GM18858 (cell line): Measurements from ENCODE around the gene NTRK3.
"Not testable (repeated sequence)": the region's sequence is repeated elsewhere in the genome, so short reads cannot be mapped to it uniquely, and the experiment has no call there.

Experiments used
- ATAC-seq: cut with Tn5 transposase; IDR thresholded peaks from one replicate; pipeline ENCODE4 v1.9.1; 2021; ENCODE audit not compliant: unreplicated experiment

Gene NTRK3

DNA sequence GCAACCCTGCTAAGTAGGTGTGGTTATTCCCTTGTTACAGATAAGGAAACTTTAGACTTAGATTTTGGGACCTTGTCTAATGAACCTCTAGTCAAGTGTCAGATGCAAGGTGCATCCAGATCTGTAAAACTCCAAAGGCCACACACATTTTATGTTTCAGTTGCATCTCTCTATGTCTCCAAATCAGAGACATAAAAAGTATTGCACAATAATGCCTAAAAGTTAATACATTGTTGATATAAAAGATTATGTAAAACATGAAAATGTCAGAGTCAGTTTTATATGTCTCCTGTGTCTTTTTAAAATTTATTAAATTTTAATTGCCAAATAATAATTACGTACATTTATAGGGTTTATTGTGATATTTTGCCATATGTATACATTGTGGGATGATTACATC, 408.5 kb downstream of the NTRK3 start:
- no peak for ATAC-seq

- no peak for ATAC-seq
Observed at GRCh38 chr15:87846746-87847145, 409.8 kb downstream of the NTRK3 start.

GRCh38 chr15:87843312-87843711, 413.2 kb downstream of the NTRK3 start:
- no peak for ATAC-seq

GRCh38 chr15:87841426-87841998, 415.0 kb downstream of the NTRK3 start:
- ATAC-seq = no peak

DNA sequence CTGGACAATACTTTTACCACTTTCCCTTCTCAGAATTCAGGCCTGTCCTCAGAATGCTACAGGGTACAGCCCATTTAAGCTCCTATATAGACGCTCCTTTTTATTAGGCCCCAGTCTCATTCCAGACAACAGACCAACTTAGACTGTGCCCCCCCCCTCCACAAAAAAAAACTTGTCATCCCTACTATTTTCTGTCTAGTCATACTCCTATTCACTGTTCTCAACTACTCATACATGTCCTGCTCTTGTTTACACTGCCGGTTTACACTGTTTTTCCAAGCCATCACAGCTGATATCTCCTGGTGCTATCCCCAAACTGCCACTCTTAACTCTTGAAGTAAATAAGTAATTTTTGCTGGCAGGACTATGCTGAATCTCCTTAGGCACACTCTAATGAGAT, 420.7 kb downstream of the NTRK3 start:
- not testable (repeated sequence) for ATAC-seq

DNA sequence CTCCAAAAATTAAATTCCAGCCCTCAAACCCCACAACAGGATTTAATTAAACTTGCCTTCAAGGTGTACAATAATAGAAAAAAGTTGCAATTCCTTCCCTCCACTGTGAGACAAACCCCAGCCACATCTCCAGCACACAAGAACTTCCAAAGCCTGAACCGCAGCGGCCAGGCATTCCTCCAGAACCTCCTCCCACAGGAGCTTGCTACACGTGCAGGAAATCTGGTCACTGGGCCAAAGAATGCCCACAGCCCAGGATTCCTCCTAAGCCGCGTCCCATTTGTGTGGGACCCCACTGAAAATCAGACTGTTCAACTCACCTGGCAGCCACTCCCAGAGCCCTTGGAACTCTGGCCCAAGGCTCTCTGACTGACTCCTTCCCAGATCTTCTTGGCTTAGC, 423.2 kb downstream of the NTRK3 start:
- not testable (repeated sequence) for ATAC-seq

DNA sequence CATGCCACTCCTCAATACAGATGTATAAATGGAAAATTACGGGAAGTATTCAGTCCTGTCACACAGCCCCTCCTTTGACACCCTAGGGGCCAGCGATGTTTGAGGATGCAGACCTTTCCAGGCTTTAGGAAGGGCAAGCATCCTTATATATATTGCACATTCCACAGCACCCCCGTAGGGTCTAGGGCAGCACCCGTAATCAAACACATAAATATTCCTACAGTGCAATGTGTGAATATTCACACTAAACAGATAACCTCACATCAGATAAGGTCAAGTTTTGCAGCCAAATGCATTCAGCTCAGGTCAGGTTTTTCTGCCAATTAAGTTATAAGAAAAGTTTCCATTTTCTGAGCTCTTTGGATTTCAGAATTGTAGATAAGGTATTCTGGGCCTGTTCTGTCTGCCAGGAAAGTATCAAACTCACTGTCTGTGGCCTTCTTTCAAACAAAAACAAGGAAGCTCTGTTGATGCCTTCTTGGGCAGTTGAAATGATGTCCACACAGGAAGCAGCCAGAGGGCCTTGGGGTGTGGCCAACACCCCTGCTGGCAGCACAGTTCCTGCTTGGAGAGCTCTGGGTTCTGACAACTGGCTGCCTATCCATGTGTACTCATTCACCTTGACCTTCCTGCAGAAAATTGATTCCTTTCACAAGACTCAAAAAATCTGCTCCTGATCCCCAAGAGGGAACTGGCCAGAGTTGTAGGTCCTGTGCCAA, 427.0 kb downstream of the NTRK3 start:
- no peak for ATAC-seq

GRCh38 chr15:87828608-87829007, 427.9 kb downstream of the NTRK3 start:
- ATAC-seq = no peak

DNA sequence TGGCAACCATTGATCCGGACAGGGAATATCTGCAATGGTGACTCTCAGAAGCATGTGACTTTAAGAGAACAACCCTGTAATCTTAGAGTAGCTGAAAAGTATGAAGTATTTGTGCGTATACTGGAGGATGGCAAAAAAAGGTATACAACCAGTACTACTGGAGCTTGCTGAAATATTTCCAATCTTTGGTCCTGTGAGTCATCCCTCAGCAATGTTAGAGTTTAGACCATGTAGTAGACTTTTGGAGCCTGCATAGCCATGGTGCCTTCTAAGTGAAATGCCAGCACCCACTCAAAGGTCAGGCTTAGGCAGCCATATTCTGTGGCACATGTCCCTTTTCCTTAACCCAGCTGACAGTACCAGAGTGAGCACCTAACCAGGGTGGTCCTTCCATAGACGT, 429.4 kb downstream of the NTRK3 start:
- ATAC-seq = no peak

- ATAC-seq = no peak
Observed at GRCh38 chr15:87826119-87826747, 430.3 kb downstream of the NTRK3 start.

DNA sequence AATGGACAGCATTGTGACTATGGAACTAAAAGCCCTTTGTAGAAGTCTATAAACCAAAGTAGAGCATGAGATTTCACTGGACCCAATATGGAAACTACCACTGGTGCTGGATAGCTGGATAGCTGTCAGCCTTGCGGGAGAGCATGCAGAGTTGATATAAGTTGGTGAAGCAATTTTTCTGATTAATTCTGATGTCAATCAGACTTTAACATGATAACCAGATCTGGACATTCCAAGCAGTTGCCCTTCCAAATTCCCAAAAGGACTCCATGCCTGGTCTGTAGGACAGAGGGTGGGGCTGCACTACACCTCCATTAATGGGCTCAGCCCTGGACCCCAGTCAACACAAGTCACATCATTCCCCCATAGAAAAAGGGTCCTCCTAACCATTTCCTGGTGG, 437.8 kb downstream of the NTRK3 start:
- no peak for ATAC-seq

- no peak for ATAC-seq
Observed at GRCh38 chr15:87817553-87817952, 439.0 kb downstream of the NTRK3 start.

- ATAC-seq = no peak
Observed at GRCh38 chr15:87816811-87817210, 439.7 kb downstream of the NTRK3 start.

DNA sequence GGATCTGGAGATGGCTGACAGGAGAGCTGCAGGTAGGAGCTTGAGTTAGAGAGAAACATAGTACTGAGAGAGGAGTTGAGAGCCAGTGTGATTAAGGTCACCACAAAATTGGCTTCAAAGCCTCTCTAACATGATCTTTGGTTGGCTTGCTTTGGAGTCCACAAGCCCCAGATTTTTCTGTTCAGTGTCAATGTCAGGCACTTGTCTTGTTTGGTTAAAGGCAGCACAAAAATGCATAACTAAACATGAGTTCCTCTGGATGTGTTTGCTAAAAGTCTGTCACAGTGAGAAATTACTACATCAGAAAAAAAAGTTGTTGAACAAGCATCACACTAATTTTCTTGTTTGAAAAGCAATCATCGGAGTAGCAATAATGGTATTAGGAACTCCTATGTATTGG, 440.5 kb downstream of the NTRK3 start:
- no peak for ATAC-seq
